ENCODE results near the gene MFSD11.
"Not testable (repeated sequence)": the region's sequence is repeated elsewhere in the genome, so short reads cannot be mapped to it uniquely, and the experiment has no call there.

MFSD11 gene

DNA sequence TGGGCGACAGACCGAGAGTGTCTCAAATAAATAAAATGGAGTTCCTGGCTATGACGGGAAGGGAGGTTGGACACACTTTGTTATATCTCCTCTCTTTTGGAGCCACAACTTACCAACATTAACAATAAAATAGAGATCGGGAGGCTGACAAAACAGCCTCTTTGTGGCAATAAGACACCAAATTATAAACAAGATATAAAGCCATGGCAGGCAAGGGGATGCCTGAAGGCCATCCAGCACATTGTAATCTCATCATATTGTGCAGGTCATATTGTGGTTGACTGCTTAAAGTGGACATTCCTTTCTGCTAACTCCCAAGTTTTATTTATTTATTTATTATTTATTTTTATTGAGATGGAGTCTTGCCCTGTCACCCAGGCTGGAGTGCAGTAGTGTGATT lies 70.4 kb downstream of the MFSD11 start:
- DNase-seq = no peak

DNA sequence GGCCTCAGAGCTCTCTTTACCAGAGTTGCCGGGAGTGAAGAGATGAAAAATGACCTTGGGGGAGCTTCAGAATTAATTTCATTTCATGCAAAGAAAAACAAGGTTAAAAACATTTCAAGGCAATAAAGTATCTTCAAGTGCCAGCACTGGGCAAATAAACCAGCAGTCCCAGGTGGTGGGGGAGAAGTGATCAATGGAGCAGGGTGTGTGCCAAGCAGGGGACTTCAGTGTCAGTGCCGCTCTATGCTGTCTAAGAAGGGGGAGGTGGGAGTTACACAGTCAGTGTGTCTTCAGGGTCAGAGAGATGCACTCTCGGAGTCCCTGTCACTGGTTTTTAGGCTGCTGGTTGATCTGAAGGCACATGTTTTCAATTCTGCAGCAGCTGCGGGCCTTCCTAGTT lies 73.0 kb downstream of the MFSD11 start:
- no peak for DNase-seq

DNA sequence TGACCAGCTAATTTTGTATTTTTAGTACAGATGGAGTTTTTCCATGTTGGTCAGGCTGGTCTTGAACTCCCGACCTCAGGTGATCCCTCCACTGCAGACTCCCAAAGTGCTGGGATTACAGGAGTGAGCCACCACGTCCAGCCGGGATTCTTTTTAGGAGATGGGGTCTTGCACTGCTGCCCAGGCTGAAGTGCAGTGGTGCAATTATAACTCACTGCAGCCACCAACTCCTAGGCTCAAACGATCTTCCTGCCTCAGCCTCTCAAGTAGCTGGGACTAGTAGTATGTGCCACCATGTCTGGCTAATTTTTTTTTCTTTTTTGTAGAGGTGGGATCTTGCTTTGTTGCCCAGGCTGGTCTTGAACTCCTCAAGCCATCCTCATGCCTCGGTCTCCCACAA lies 73.9 kb downstream of the MFSD11 start:
- DNase-seq = no peak

DNA sequence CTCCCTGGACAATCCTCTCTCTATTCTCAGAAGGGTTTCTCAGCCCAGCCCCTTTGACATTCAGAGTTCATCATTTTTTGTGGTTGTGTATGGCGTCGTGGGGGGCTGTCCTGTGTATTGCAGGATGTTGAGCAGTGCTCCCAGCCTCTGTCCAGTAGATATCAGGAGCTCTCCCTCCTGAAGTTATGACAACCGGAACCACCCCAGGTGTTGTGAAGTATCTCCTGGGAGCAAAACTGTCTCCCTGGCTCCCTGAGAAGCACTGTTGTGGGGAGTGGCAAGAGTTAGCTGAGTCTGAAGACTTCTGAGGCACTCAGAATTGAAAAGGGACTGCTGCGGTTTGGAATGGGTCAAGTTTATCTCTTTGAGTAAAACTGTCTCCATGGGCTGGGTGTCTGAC lies 74.3 kb downstream of the MFSD11 start:
- no peak for DNase-seq

DNA sequence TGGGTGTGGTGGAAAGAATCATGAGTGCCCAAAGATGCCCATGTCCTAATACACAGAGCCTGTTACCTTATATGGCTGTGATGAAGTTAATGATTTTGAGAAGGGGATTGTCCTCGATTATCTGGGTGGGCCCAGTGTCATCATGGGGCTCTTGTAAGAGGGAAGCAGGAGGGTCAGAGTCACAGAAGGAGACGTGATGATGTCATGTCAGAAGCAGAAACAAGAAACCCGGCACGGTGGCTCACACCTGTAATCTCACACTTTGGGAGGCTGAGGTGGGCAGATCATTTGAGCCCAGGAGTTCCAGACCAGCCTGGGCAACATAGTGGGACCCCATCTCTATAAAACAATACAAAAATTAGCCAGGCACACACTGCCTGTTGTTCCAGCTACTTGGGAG lies 75.0 kb downstream of the MFSD11 start:
- DNase-seq = no peak

DNA sequence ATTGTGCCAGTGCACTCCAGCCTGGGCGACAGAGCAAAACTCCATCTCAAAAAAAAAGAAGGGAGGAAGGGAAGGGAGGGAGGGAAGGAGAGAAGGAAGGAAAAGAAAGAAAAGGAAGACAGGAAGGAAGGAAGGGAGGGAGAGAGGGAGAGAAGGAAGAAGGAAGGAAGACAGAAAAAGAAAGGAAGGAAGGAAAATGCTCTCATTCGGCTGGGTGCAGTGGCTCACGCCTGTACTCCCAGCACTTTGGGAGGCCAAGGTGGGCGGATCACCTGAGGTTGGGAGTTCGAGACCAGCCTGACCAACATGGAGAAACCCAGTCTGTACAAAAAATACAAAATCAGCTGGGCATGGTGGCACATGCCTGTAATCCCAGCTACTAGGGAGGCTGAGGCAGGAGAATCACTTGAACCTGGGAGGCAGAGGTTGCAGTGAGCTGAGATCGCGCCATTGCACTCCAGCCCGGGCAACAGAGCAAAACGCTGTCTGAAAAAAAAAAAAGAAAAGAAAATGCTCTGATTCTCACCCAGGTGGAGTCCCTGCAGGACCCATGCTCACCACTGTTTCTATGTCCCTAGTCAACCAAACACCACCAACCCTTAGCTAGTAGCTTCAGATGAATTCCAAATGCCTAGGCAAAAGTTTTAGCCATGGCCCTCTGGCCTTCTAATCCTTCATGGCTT lies 78.1 kb downstream of the MFSD11 start:
- DNase-seq = not testable (repeated sequence)

DNA sequence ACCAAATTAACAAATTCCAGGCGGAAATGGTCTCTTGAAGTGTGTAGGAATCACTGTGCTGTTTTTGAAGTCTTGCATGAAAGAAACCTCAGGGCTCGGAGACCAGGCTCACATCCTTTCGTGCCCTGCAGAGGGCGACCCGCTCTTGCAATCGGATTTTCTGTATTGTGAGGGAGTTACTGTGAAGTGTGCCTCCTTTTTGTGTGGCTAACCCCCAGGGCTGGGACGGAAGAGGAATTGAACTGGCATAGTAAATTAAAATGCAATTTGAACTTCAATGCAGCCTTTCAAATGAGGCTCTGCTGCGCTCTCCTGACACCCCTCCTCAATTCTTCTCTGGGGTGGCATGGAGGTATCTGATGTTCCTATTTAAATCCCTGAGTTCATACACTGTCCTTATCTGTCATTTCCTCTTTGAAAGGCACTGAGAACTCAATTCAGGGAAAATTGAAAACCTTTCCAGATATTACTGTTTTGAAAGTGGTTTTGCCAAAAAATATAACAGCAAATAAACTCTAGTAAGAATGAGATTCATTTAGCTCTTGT lies 78.7 kb downstream of the MFSD11 start:
- peak; percentile 17 for DNase-seq

DNA sequence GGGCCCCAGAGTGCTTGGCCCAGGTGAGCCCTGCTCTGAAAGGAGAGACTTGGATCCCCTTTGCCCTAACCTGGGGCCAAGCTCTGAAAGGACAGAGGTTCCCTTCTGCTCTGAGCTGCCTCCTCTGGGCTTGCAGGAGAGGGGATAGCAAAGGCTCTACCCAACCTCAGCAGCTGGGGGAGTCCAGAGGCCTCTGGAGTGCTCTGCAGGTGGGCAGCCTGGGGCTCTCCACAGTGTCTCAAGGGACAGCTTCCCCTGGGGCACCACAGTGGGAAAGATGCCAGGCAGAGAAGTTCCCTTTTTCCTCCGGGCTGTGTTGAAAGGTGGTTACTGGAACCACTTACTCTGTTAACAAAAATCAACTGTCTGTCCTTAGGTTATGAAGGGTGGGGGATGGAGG lies 82.1 kb downstream of the MFSD11 start:
- DNase-seq = no peak

DNA sequence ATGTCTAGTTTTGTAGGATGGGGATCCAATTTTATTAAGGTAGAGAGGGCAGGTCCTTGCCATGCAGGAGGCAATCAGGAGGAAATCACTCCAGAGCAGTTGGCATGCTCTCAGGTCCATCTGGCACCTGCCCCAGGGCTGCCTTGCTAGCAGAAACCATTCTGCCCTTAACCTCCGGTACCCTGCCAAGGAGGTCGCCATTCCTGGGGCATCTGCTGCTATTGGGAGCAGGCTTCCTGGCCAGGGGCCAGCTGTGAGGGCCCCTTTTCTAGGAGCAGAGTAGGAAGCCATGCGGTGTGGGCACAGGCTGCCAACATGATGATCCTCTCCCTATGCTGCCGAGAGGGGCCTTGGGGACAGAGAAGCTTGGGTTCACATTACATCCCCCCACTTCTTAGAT lies 82.6 kb downstream of the MFSD11 start:
- no peak for DNase-seq

DNA sequence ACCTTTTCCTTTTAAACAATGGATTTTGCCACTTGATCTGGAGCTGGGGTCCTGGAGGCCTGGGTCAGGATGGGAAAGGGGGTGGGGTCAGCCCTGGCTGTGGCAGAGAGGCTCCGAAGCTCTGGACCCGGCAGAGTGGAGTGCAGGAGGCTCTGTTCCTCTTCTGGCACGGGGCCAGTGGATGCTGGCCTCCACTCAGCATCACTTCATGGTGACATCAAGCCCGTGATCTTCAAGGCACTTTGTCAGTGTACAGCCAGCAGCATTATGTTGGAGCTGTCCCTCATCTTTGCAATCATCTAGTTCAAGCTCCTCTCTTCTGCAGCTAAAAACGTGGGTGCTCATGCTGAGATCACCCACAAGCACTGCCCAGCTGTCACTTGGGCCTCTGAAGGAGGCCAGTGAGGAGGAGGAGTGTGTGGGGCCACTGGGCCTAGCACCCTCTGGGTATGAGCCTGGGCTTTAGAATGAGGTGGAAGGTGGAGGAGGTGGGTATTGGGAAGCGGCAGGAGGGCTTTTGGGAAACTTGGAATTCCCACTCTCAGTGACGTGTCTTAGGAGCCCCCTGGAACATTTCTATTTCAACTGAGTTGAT lies 84.4 kb downstream of the MFSD11 start:
- no peak for DNase-seq

DNA sequence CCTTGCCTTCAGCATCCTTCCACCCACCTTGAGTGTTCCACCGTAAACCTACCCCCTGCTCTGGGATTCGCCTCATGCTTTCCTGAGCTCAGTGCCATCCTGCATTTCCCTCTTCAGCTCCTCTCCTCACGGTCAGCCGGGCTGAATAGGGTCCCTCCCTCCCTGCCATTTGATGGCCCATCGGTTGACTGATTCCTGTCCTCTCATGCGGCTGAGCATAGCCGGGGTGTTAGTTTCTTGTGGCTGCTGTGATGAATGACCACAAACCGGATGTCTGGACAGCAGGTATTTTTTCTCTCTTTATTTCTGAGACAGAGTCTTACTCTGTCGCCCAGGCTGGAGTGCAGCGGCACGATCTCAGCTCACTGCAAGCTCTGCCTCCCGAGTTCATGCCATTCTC lies 86.2 kb downstream of the MFSD11 start:
- no peak for DNase-seq

DNA sequence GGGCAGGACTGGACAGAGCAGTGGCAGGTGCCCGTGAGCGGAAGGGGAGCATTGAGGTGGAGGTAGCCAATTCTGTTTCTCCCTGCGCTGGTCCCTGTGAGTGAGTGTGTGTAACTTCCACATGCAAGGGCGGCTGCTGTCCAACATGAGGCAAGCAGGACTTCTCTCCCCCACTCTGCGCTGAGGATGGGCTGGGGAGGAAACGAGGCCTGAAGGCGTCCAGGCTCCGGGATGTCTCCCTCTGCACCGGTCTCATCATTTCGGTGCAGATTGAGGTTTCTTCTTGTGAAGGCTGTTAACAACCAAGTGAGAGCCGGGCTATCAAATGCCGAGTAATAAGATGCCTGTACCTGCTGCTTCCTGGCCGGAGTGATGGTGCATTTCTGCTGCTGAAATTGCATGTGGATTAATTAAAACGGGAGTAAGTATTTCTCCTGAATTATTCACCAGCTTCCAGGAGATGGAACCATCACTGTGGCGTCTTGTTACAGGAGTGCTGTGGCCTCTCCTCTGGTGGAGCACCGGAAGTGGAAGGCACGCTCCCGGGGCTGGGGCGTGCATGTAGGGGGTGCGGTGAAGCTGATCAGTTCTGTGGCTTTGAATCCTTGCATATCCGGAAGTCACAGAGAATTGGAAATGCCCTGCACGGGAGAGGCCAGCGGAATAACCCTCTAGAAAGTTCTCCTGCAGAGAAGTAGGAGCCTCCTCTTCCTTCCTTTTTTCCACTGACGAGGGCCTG lies 88.6 kb downstream of the MFSD11 start:
- no peak for DNase-seq

DNA sequence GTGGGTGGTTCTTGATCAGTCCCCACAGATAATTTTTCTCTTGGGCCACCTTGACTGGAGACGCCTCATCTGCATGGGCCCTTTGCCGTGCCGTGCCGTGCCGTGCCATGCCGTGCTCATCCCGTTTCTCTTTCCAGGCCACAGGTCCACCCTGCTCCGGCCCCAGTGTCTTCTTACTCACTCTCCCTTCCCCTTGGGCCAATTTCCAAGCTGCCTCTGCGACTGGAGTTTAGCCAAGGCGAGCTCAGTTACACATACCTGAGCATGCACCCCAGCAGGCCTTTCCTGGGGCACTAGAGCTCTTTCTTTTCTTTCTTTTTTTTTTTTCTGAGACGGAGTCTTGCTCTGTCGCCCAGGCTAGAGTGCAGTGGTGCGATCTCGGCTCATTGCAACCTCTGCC lies 89.8 kb downstream of the MFSD11 start:
- no peak for DNase-seq

All from effector CD8-positive, alpha-beta T cell (primary cell).